ELR (cell line): Measurements from ENCODE around the gene TYW1.
"Not testable (repeated sequence)": the region's sequence is repeated elsewhere in the genome, so short reads cannot be mapped to it uniquely, and the experiment has no call there.

ENCODE experiments used
- DNase-seq: peaks from one replicate; pipeline ENCODE4 v3.0.0-alpha.2; 2015; ENCODE audit warnings: low read depth

Gene TYW1

GRCh38 chr7:67046819-67047218 lies 50.2 kb downstream of the TYW1 start:
- DNase-seq = not testable (repeated sequence)

- DNase-seq = not testable (repeated sequence)
These were observed 53.3 kb downstream of the TYW1 start for GRCh38 chr7:67049908-67050307.

- DNase-seq = not testable (repeated sequence)
These were observed 55.5 kb downstream of the TYW1 start for GRCh38 chr7:67052161-67052560.

GRCh38 chr7:67056683-67057082 lies 60.0 kb downstream of the TYW1 start:
- no peak for DNase-seq

- peak; percentile 38 for DNase-seq
These were observed 64.7 kb downstream of the TYW1 start for GRCh38 chr7:67061321-67061720.

- DNase-seq = peak; percentile 45
These were observed 66.2 kb downstream of the TYW1 start for GRCh38 chr7:67062802-67063201.

- peak; percentile 34 for DNase-seq
These were observed 70.5 kb downstream of the TYW1 start for GRCh38 chr7:67066950-67067622.

- not testable (repeated sequence) for DNase-seq
These were observed 79.5 kb downstream of the TYW1 start for GRCh38 chr7:67076120-67076519.

GRCh38 chr7:67082880-67083279 lies 86.2 kb downstream of the TYW1 start:
- DNase-seq = not testable (repeated sequence)

GRCh38 chr7:67089261-67089660 lies 92.6 kb downstream of the TYW1 start:
- not testable (repeated sequence) for DNase-seq

- not testable (repeated sequence) for DNase-seq
These were observed 94.4 kb downstream of the TYW1 start for GRCh38 chr7:67091053-67091452.

- not testable (repeated sequence) for DNase-seq
These were observed 101.4 kb downstream of the TYW1 start for GRCh38 chr7:67098031-67098430.

- DNase-seq = not testable (repeated sequence)
These were observed 102.8 kb downstream of the TYW1 start for GRCh38 chr7:67099406-67099805.

- DNase-seq = not testable (repeated sequence)
These were observed 103.4 kb downstream of the TYW1 start for GRCh38 chr7:67100038-67100437.

- no peak for DNase-seq
These were observed 104.3 kb downstream of the TYW1 start for GRCh38 chr7:67100956-67101361.

GRCh38 chr7:67104937-67105336 lies 108.3 kb downstream of the TYW1 start:
- DNase-seq = not testable (repeated sequence)

- peak; percentile 2 for DNase-seq
These were observed 108.7 kb downstream of the TYW1 start for GRCh38 chr7:67105377-67105776.

GRCh38 chr7:67106255-67106654 lies 109.6 kb downstream of the TYW1 start:
- DNase-seq = not testable (repeated sequence)

- not testable (repeated sequence) for DNase-seq
These were observed 114.7 kb downstream of the TYW1 start for GRCh38 chr7:67111342-67111741.

GRCh38 chr7:67114483-67115246 lies 118.0 kb downstream of the TYW1 start:
- DNase-seq = not testable (repeated sequence)

- not testable (repeated sequence) for DNase-seq
These were observed 123.9 kb downstream of the TYW1 start for GRCh38 chr7:67120491-67120890.

GRCh38 chr7:67128257-67128656 lies 131.6 kb downstream of the TYW1 start:
- not testable (repeated sequence) for DNase-seq

GRCh38 chr7:67130766-67131165 lies 134.1 kb downstream of the TYW1 start:
- not testable (repeated sequence) for DNase-seq
